HG03378 (cell line): ENCODE data around the gene KRTAP10-3.

ENCODE experiments used
- ATAC-seq: cut with Tn5 transposase; IDR thresholded peaks from one replicate; pipeline ENCODE4 v1.9.1; 2021; ENCODE audit warnings: mild to moderate bottlenecking, moderate library complexity; ENCODE audit not compliant: unreplicated experiment

KRTAP10-3 gene

GRCh38 chr21:44530221-44530902 lies 28.2 kb downstream of the KRTAP10-3 start:
- ATAC-seq = no peak

DNA sequence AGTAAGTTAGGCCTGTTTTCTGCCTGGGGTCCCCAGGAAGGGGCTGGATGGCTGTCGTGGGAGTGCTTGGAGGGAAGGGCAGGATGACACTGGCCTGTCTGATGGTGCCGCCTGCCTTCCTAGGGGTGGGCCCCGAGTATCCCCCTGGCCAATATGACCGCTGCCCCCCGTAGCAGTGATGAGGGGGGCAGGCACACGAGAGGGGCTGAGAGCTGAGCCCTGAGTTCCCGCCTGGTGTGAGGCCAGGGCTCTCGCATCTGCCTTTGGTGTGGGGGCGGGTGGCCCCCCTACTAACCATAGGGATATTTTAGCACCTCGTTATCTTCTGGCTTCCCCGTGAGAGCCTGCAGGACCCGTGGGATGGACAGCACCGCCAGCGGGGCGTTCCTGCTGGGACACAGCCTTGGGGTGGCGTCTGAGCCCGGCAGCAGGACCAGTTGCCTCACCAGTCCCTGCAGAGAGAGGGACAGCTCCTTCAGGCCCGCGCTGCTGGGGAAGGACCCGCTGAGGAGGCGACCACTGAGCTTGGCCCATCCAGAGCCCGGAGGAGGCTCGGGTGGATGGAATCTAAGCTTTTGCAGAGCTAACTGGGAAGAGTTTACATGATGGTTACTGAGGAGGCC lies 29.0 kb downstream of the KRTAP10-3 start:
- no peak for ATAC-seq

DNA sequence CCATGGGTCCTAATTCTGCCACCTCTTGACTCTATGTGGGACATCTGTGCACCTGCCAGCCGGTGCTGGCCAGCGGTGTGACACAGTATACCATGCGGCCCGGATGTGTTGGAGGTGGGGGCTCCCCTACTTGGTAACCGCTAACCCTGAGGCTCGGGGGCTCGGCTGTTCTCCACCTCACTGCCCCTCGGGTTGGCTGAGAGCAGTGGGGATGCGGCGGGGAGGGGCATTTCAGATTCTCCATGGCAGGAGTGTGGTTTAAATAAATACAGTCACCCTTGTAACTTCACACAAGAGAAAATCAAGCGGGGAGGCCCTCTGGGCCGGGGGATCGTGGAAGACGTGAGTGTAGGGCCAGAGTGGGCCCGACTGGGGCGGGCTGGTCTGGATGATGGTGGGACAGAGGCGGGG lies 29.6 kb downstream of the KRTAP10-3 start:
- ATAC-seq = no peak

- no peak for ATAC-seq
Measured at GRCh38 chr21:44528634-44528995, 30.0 kb downstream of the KRTAP10-3 start.

DNA sequence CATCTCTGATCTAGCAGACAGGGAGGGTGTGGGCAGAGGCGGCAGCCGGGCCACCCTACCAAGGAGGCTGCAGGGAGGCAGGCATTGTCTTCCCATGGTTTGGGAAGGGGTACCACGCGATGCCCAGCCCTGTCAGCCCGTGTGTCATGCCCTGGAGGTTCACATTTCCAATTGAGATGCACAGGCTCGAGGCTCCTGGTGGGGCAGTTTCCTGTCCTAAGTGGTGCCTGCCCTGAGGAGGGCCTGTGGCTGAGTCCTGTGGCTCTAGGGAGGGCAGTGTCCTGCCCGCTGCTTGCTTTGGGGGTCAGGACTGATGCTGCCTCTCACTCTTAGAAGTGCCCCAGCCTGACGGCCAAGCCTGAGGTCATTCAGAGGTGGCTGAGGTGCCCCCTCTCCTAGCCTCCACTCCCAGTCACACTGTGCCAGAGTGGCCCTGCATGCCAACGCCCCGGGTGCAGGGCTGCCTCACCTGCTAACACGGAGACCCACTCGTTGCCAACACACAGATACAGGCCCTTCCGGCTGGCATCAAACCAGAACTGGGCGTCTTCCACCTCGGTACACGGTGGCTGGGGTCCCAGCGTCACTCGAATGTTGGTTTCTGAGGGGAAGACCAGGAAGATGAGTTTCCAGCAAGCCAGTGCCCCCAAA lies 30.5 kb downstream of the KRTAP10-3 start:
- ATAC-seq = no peak

DNA sequence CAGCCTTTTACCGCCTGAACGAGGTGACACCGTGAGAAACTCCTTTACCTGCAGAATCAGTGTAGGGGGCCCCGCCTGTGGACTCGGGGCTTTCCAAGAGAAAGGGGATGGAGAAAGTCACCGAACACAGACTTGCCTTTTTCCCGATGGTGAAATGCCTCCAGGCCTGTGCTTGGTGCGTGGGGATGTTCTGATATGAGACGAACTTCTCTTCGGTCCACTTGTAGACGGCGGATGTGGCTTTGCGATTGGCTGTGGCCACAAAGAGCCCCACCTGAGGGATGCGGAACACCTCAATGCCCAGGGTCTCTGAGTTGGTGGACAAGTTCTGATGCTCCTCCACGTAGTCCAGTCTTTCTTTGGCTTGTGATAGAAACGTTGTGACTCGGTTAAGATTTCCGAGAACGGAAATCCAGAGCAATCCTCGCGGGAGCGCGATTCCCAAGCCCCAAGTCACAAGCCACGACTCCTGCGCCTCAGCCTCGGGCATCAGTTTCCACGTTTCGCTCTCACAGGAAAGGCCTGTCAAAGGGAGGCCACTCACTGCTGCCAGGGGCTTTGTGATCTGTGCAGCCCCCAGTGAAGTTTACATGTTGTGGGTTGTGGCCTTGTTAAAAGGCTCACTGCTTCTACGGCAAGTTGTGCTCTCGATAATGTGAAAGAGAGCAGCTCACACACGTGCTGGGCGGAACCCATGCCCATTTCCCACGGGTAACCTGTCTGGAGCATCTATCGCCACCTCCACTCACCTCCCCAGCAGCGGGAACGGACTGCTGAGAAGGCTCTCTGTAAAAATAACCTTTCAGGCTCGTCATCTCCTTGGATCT lies 31.2 kb downstream of the KRTAP10-3 start:
- no peak for ATAC-seq

- ATAC-seq = no peak
Measured at GRCh38 chr21:44526096-44526997, 32.2 kb downstream of the KRTAP10-3 start.

DNA sequence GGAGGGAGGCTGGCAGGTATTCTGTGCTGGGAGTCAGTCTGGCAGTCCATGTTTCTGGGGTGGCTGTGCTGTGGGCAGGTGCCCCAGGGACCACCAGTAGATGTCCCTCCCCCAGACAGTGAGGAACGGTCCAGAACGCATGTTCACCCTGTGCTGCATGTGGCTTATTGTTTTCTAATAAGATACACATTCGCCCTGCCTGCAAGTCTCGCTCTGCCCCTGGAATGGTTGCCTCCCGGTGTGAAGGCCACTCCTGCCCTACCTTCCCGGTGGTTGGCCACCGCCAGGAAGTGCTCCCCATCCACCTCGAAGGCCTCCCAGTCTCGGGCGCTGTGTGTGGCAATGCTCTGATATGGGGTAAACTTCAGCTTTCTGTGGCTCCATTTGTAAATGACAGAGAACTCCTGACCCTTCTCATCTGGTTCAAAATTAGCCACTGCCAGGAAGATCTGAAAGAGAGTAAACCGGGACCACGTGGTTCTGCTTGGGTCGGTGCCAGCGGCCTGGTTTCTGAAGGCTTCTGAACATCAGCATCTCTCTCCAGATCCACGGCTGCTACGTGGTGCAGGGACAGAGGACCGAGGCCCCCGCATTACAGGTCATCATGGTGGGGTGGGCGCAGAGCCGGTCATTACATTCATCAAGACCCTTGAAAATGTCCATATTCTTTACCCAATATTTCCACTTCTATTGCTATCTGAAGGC lies 33.1 kb downstream of the KRTAP10-3 start:
- ATAC-seq = no peak

- ATAC-seq = no peak
Measured at GRCh38 chr21:44524414-44525371, 33.9 kb downstream of the KRTAP10-3 start.

DNA sequence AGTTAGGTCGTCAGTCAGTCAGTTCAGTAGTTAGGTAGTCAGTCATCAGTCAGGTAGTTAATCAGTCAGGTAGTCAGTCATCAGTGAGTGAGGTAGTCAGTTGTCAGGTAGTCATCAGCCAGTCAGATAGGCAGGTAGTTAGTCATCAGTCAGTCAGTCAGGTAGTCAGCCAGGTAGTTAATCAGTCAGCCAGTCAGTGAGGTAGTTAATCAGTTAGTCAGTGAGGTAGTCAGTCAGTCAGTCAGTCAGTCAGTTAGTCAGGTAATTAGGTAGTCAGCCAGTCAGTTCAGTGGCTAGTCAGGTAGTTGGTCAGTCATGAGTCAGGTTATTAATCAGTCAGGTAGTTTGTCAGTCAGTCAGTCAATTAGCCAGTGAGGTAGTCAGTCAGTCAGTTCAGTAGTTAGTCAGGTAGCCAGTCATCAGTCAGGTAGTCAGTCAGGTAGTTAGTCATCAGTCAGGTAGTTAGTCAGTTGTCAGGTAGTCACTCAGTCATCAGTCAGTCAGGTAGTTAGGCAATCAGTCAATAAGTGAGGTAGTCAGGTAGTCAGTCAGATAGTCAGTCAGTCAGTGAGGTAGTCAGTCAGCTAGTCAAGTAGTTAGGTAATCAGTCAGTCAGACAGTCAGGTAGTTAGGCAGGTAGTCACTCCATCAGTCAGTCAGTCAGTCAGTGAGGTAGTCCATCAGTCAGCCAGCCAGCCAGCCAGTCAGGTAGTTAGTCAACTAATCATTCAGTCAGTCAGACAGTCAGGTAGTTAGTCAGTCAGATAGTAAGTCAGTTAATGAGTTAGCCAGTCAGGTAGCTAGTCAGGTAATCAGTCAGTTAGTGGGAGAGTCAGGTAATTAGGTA lies 34.8 kb downstream of the KRTAP10-3 start:
- no peak for ATAC-seq

GRCh38 chr21:44522753-44523204 lies 35.8 kb downstream of the KRTAP10-3 start:
- ATAC-seq = no peak

DNA sequence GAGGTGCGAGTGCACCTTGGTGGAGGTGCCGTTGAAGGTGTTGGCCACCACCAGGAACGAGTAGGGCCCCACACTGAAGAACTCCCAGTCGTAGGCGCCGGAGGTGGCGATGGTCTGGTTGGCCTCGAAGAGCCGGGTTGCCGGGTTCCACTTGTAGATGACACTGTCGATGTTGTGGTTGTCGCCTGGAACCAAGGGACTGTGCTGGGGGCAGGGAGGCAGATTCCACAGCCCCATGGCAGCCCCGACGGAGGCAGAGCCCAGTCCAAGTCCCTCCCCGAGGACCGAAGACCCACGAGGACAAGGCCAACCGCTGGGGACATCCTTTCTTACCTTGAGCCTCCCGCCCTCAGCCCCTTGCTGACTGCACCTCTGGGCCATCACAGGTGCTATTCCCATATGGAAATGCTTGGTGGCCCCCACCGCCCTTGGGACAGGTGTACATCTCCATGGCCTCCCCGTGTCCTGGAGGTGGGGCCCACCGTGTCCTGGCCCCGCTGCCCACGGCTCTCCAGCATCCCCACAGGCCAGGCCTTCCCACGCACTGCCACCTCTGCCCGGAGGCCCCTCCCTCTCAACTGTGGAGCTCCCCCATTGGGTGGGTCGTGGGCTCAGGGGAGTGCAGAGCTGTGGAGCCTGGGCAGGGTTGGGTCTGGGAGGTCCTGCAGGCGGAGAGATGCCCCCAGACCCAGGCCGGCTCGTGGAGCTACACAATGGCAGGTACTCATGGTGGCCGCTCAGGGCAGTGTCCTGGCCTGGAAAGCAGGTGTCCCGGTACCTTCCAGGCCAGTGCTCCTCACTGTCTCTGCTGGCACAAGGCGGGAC lies 36.5 kb downstream of the KRTAP10-3 start:
- no peak for ATAC-seq

GRCh38 chr21:44521301-44521927 lies 37.2 kb downstream of the KRTAP10-3 start:
- ATAC-seq = no peak

- no peak for ATAC-seq
Measured at GRCh38 chr21:44520326-44521300, 38.0 kb downstream of the KRTAP10-3 start.
